HL-60 (cell line): ENCODE data around the gene SMG6.

Experiments used
- TF ChIP-seq, protein P1 (sequence below): IDR thresholded peaks from one replicate; pipeline ENCODE4 v1.5.1; 2011; ENCODE audit warnings: low read length, control low read depth, inconsistent platforms; ENCODE audit not compliant: insufficient read depth
- TF ChIP-seq, protein P2 (sequence below): IDR thresholded peaks from 2 replicates; pipeline ENCODE4 v1.6.1; 2012; ENCODE audit warnings: low read depth; ENCODE audit not compliant: insufficient replicate concordance

DNA sequence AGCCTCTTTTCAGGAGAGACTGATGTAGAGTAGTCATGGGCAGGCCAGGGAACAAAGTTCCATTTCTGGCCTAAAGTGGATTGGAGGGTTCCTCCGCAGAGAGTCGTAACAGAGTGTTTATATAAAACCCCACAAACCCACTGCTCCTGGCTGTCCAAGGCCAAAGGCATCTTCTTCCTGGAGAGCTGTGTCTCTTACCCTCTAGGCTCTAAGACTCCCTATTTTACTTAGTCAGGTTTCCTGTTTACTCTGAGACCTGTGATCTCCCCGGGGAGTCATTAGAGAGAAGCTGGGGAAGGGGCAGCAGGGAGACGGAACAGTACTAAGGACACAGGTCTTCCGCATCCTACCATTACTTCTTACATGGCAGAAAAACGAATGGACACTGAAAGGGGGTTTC lies 179.2 kb downstream of the SMG6 start:
- TF ChIP-seq, protein P1, sequence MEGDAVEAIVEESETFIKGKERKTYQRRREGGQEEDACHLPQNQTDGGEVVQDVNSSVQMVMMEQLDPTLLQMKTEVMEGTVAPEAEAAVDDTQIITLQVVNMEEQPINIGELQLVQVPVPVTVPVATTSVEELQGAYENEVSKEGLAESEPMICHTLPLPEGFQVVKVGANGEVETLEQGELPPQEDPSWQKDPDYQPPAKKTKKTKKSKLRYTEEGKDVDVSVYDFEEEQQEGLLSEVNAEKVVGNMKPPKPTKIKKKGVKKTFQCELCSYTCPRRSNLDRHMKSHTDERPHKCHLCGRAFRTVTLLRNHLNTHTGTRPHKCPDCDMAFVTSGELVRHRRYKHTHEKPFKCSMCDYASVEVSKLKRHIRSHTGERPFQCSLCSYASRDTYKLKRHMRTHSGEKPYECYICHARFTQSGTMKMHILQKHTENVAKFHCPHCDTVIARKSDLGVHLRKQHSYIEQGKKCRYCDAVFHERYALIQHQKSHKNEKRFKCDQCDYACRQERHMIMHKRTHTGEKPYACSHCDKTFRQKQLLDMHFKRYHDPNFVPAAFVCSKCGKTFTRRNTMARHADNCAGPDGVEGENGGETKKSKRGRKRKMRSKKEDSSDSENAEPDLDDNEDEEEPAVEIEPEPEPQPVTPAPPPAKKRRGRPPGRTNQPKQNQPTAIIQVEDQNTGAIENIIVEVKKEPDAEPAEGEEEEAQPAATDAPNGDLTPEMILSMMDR: no peak
- TF ChIP-seq, protein P2, sequence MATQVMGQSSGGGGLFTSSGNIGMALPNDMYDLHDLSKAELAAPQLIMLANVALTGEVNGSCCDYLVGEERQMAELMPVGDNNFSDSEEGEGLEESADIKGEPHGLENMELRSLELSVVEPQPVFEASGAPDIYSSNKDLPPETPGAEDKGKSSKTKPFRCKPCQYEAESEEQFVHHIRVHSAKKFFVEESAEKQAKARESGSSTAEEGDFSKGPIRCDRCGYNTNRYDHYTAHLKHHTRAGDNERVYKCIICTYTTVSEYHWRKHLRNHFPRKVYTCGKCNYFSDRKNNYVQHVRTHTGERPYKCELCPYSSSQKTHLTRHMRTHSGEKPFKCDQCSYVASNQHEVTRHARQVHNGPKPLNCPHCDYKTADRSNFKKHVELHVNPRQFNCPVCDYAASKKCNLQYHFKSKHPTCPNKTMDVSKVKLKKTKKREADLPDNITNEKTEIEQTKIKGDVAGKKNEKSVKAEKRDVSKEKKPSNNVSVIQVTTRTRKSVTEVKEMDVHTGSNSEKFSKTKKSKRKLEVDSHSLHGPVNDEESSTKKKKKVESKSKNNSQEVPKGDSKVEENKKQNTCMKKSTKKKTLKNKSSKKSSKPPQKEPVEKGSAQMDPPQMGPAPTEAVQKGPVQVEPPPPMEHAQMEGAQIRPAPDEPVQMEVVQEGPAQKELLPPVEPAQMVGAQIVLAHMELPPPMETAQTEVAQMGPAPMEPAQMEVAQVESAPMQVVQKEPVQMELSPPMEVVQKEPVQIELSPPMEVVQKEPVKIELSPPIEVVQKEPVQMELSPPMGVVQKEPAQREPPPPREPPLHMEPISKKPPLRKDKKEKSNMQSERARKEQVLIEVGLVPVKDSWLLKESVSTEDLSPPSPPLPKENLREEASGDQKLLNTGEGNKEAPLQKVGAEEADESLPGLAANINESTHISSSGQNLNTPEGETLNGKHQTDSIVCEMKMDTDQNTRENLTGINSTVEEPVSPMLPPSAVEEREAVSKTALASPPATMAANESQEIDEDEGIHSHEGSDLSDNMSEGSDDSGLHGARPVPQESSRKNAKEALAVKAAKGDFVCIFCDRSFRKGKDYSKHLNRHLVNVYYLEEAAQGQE: no peak
